KMS-11 (cell line): ENCODE measurements around the gene PLBD1.

Experiments
- H2AFZ ChIP-seq: fragments of 200-600 bp; sonication (generic); 2 replicates; pipeline ENCODE4 v1.6.1; 2016; ENCODE audit warnings: antibody characterized with exemption, mixed run types, low read depth
- H3K27ac ChIP-seq: fragments of 200-600 bp; sonication (generic); 2 replicates; pipeline ENCODE4 v1.6.1; 2016; ENCODE audit warnings: mild to moderate bottlenecking, mixed run types
- H3K27me3 ChIP-seq: fragments of 200-600 bp; sonication (generic); 2 replicates; pipeline ENCODE4 v1.6.1; 2017; ENCODE audit warnings: mild to moderate bottlenecking, low read depth, mixed run types, moderate library complexity; ENCODE audit not compliant: insufficient read depth
- H3K36me3 ChIP-seq: fragments of 200-600 bp; sonication (generic); 2 replicates; pipeline ENCODE4 v1.6.1; 2017; ENCODE audit warnings: mild to moderate bottlenecking, mixed run types; ENCODE audit not compliant: insufficient read depth
- H3K4me1 ChIP-seq: fragments of 200-600 bp; sonication (generic); 2 replicates; pipeline ENCODE4 v1.6.1; 2016; ENCODE audit warnings: mild to moderate bottlenecking, low read depth, mixed run types; ENCODE audit not compliant: poor library complexity, severe bottlenecking
- H3K4me2 ChIP-seq: fragments of 200-600 bp; sonication (generic); 2 replicates; pipeline ENCODE4 v1.7.0; 2016; ENCODE audit warnings: mild to moderate bottlenecking, mixed run types
- H3K4me3 ChIP-seq: fragments of 200-600 bp; sonication (generic); IDR thresholded peaks from 2 replicates; pipeline ENCODE4 v1.6.1; 2017; ENCODE audit warnings: low read depth, low read length, mixed read lengths; ENCODE audit not compliant: insufficient read depth
- H3K79me2 ChIP-seq: fragments of 200-600 bp; sonication (generic); 2 replicates; pipeline ENCODE4 v1.6.1; 2016; ENCODE audit warnings: low read depth, mixed run types; ENCODE audit not compliant: insufficient read depth
- H3K9ac ChIP-seq: fragments of 200-600 bp; sonication (generic); 2 replicates; pipeline ENCODE4 v1.6.1; 2016; ENCODE audit warnings: mild to moderate bottlenecking, mixed run types
- H4K20me1 ChIP-seq: fragments of 200-600 bp; sonication (generic); 2 replicates; pipeline ENCODE4 v1.6.1; 2016; ENCODE audit warnings: mild to moderate bottlenecking, mixed run types; ENCODE audit not compliant: insufficient read depth
- TF ChIP-seq, protein P1 (sequence below): fragments of 200-600 bp; sonication (generic); conservative IDR thresholded peaks from 2 replicates; pipeline ENCODE4 v1.6.1; 2017; ENCODE audit warnings: low read depth, mild to moderate bottlenecking, antibody characterized with exemption, low read length, moderate library complexity, mixed read lengths

Gene PLBD1

DNA sequence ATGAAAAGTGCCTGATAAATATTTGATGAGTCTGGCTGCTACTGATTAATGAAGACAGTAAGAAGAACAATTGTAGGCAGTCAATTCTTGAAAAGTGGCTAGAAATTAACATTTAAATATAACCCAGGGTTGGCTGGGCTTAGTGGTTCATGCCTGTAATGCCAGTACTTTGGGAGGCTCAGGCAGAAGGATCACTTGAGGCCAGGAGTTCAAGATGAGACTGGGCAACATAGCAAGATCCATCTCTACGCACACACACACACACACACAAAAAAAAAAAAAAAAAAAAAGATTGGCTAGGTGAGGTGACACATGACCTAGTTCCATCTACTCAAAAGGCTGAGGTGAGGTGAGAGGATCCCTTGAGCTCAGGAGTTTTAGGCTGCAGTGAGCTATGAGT lies 7.9 kb upstream of the PLBD1 start:
- Histone ChIP-seq H2AFZ (no peak overlapping the region), H3K36me3 (no peaks in the 10 kb centered on the region), H3K79me2 (no peaks in the 10 kb centered on the region), H3K4me2 (no peak overlapping the region), H4K20me1 (no peaks in the 10 kb centered on the region), H3K27me3 (no peaks in the 10 kb centered on the region), H3K4me1 (peaks cover 19% of the 10 kb centered on the region), H3K4me3 (no peak overlapping the region), H3K27ac (no peak overlapping the region), H3K9ac (no peak overlapping the region)
- TF ChIP-seq, protein P1, sequence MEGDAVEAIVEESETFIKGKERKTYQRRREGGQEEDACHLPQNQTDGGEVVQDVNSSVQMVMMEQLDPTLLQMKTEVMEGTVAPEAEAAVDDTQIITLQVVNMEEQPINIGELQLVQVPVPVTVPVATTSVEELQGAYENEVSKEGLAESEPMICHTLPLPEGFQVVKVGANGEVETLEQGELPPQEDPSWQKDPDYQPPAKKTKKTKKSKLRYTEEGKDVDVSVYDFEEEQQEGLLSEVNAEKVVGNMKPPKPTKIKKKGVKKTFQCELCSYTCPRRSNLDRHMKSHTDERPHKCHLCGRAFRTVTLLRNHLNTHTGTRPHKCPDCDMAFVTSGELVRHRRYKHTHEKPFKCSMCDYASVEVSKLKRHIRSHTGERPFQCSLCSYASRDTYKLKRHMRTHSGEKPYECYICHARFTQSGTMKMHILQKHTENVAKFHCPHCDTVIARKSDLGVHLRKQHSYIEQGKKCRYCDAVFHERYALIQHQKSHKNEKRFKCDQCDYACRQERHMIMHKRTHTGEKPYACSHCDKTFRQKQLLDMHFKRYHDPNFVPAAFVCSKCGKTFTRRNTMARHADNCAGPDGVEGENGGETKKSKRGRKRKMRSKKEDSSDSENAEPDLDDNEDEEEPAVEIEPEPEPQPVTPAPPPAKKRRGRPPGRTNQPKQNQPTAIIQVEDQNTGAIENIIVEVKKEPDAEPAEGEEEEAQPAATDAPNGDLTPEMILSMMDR, result no peak

GRCh38 chr12:14573118-14573517 lies 5.4 kb upstream of the PLBD1 start:
- H4K20me1 ChIP-seq, result no peaks in the 10 kb centered on the region
- H3K4me2 ChIP-seq, result no peak overlapping the region
- H3K9ac ChIP-seq, result no peak overlapping the region
- no peaks in the 10 kb centered on the region for H3K79me2 ChIP-seq
- no peak overlapping the region for H3K27ac ChIP-seq
- no peaks in the 10 kb centered on the region for H3K27me3 ChIP-seq
- H2AFZ ChIP-seq, result no peak overlapping the region
- H3K36me3 ChIP-seq, result no peaks in the 10 kb centered on the region
- peaks cover 17% of the 10 kb centered on the region for H3K4me1 ChIP-seq
- no peak overlapping the region for H3K4me3 ChIP-seq
- TF ChIP-seq, protein P1, result no peak

DNA sequence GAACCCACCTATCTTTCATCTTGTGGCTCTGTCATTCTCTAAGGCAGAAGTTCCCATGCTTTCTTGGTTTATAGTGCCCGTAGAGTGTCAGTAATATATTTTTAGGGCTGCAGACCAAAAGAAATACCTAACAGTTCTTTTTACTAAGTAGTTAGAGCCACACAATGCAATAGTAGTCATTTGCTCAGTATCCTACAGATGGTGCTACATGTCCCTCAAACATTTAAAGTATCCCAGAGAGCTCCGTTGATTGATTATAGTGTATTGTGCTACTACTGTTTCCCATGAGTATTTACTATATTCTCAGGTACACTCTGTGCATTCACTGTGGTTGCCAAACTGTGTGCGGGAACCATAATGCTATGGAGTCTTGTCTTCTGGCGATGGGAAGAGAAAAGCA lies 4.7 kb upstream of the PLBD1 start:
- no peak overlapping the region for H3K9ac ChIP-seq
- no peak overlapping the region for H3K4me3 ChIP-seq
- no peak overlapping the region for H2AFZ ChIP-seq
- no peaks in the 10 kb centered on the region for H3K27me3 ChIP-seq
- TF ChIP-seq, protein P1, result no peak
- no peaks in the 10 kb centered on the region for H4K20me1 ChIP-seq
- no peaks in the 10 kb centered on the region for H3K79me2 ChIP-seq
- peaks cover 11% of the 10 kb centered on the region for H3K4me1 ChIP-seq
- H3K4me2 ChIP-seq, result no peak overlapping the region
- no peaks in the 10 kb centered on the region for H3K36me3 ChIP-seq
- H3K27ac ChIP-seq, result no peak overlapping the region

DNA sequence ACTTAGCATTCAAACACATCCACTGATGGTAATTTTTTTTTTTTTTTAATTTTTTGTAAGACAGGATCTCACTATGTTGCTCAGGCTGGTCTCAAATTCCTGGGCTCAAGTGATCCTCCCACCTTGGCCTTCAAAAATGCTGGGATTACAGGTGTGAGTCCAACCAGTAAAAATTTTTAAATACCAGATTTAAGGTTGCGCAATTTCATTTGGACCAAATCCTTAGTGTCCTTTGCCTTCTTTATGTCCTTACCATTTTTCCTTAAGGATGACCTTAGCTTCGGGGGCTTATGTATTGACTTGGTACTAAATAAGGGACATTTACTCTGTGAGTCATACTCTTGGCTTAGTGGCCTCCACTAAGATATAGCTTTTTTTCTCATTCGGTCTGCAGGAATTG lies 4.1 kb upstream of the PLBD1 start:
- Histone ChIP-seq H3K27me3 (no peaks in the 10 kb centered on the region), H2AFZ (no peak overlapping the region), H3K4me2 (no peak overlapping the region), H3K9ac (no peak overlapping the region), H3K4me3 (no peak overlapping the region), H3K79me2 (no peaks in the 10 kb centered on the region), H4K20me1 (no peaks in the 10 kb centered on the region), H3K36me3 (no peaks in the 10 kb centered on the region), H3K27ac (no peak overlapping the region), H3K4me1 (peaks cover 5% of the 10 kb centered on the region)
- TF ChIP-seq, protein P1, result no peak
